Mononuclear cell (primary cell): ENCODE data around the gene USO1. TPM values are rescaled to one million over a fixed set of nuclear protein-coding genes. Genes with fewer than 3 reads are reported as not detected.

ENCODE experiments used
- total RNA-seq: library from RNA; depleted of rRNA; stranded (reverse); fragments of >200 nt; gene quantifications from one replicate; pipeline ENCODE4 v1.2.3, GENCODE V29; 2012

USO1 gene
- total RNA-seq, 1 donor = 15.5 TPM

Other genes starting within 250 kb of the USO1 start
- 52.4 TPM for gene RCHY1, start 210.2 kb upstream of the USO1 start, total RNA-seq
- 21.7 TPM for gene THAP6, start 210.1 kb upstream of the USO1 start, total RNA-seq
- 0.10 TPM for gene ODAPH, start 168.5 kb upstream of the USO1 start, total RNA-seq
- gene CDKL2, start 94.0 kb upstream of the USO1 start, total RNA-seq = 0.21 TPM
- 228 TPM for gene G3BP2, start 51.2 kb upstream of the USO1 start, total RNA-seq
- gene PPEF2, start 177.9 kb downstream of the USO1 start, total RNA-seq = 0.63 TPM
- gene NAAA, start 216.4 kb downstream of the USO1 start, total RNA-seq = 115 TPM